K562 (cell line): ENCODE results near the gene VWA3A. TPM values are rescaled to one million over a fixed set of nuclear protein-coding genes. Genes with fewer than 3 reads are reported as not detected.

Experiments
- BRF1 ChIP-seq: IDR thresholded peaks from 3 replicates; pipeline ENCODE4 v1.6.1; 2011; ENCODE audit warnings: borderline replicate concordance, mild to moderate bottlenecking; ENCODE audit not compliant: insufficient read length; ENCODE audit errors: extremely low read depth
- CCNT2 ChIP-seq: IDR thresholded peaks from 2 replicates; pipeline ENCODE4 v1.6.1; 2011; ENCODE audit warnings: borderline replicate concordance, low read depth, mild to moderate bottlenecking, moderate library complexity, mixed read lengths, low read length; ENCODE audit not compliant: insufficient read length; ENCODE audit errors: extremely low read depth
- CHD4 ChIP-seq: fragments of 200-600 bp; sonication (generic); IDR thresholded peaks from 3 replicates; pipeline ENCODE4 v1.6.1; 2012; ENCODE audit warnings: low read depth, mild to moderate bottlenecking, mixed read lengths, low read length, inconsistent platforms; ENCODE audit not compliant: insufficient read depth, insufficient replicate concordance, poor library complexity, severe bottlenecking
- CTBP1 ChIP-seq: fragments of 450-650 bp; IDR thresholded peaks from 2 replicates; pipeline ENCODE4 v1.6.1; 2016; ENCODE audit warnings: borderline replicate concordance
- GATAD2A ChIP-seq: fragments of 450-650 bp; IDR thresholded peaks from 2 replicates; pipeline ENCODE4 v1.6.1; 2017
- HDAC1 ChIP-seq, 2 experiments: fragments of 450-650 bp; IDR thresholded peaks; 2 replicates each; pipeline ENCODE4 v1.6.1; 2016 to 2017; ENCODE audit warnings: inconsistent platforms in 1 of 2, mild to moderate bottlenecking in 1 of 2, moderate library complexity in 1 of 2
- HNRNPH1 ChIP-seq: fragments of 200-400 bp; formaldehyde crosslinking; optimal IDR thresholded peaks from 2 replicates; pipeline ENCODE3; 2017; ENCODE audit warnings: low read depth, mild to moderate bottlenecking, low read length, moderate library complexity
- LCOR ChIP-seq: sonication (generic); formaldehyde crosslinking; IDR thresholded peaks from 2 replicates; pipeline ENCODE4 v1.8.0; 2022; ENCODE audit warnings: mild to moderate bottlenecking, missing genetic modification reagents
- MAZ ChIP-seq, 2 experiments: fragments of 450-650 bp in 1 of 2; sonication (generic) in 1 of 2; formaldehyde crosslinking; IDR thresholded peaks in 1 of 2; conservative IDR thresholded peaks in 1 of 2; 2 replicates each; pipeline versions ENCODE4 v1.4.0 to v1.5.0; 2020; ENCODE audit warnings: mild to moderate bottlenecking in 1 of 2, missing genetic modification reagents in 1 of 2
- MYC ChIP-seq, 2 experiments: fragments of 250-450 bp in 1 of 2; sonication (Bioruptor Pico) in 1 of 2; IDR thresholded peaks; 2 replicates each; pipeline versions ENCODE4 v1.5.1 to v1.6.1; 2012 to 2021; ENCODE audit warnings: low read depth in 2 of 2, borderline replicate concordance in 1 of 2, improper control_type of control experiment in 1 of 2, low read length in 1 of 2, mild to moderate bottlenecking in 1 of 2, moderate library complexity in 1 of 2
- PHF20 ChIP-seq: fragments of 450-650 bp; IDR thresholded peaks from 2 replicates; pipeline ENCODE4 v1.6.1; 2018; ENCODE audit not compliant: partially characterized antibody
- RBBP5 ChIP-seq: fragments of 200-600 bp; sonication (generic); IDR thresholded peaks from 2 replicates; pipeline ENCODE4 v1.6.1; 2012; ENCODE audit warnings: borderline replicate concordance, mild to moderate bottlenecking, low read length, control low read depth, inconsistent platforms; ENCODE audit not compliant: insufficient read depth, poor library complexity, severe bottlenecking
- YY1 ChIP-seq, 3 experiments: IDR thresholded peaks; 2 replicates each; pipeline ENCODE4 v1.6.1; 2011; ENCODE audit warnings: low read length in 2 of 3, mild to moderate bottlenecking in 2 of 3, moderate library complexity in 2 of 3, borderline replicate concordance in 1 of 3, control low read depth in 1 of 3, low read depth in 1 of 3; ENCODE audit not compliant: insufficient read depth in 3 of 3, insufficient replicate concordance in 2 of 3, control insufficient read depth in 1 of 3, insufficient read length in 1 of 3; ENCODE audit errors: extremely low read depth in 1 of 3
- ZEB2 ChIP-seq: fragments of 450-650 bp; IDR thresholded peaks from 2 replicates; pipeline ENCODE4 v1.6.1; 2016
- ZNF143 ChIP-seq: sonication (generic); formaldehyde crosslinking; IDR thresholded peaks from 2 replicates; pipeline ENCODE4 v1.9.0; 2022; ENCODE audit warnings: mild to moderate bottlenecking, missing genetic modification reagents
- polyA plus RNA-seq, 8 experiments: library from polyadenylated mRNA; depleted of rRNA in 4 of 8; stranded (reverse) in 5 of 8; unstranded in 3 of 8; fragments of >200 nt; fragmentation: Nextera tagmentation in 2 of 8; fragmentation: Illumina TruSeq in 1 of 8; extraction: Ambion mirVana in 2 of 8; extraction: Trizol in 1 of 8; gene quantifications; 2 replicates each; pipeline versions ENCODE4 v1.2.1 to v1.2.3, GENCODE V29; 2011 to 2014; ENCODE audit warnings: inconsistent platforms in 1 of 8, missing spikeins in 1 of 8
- total RNA-seq, 7 experiments: library from RNA; depleted of rRNA in 6 of 7; stranded (reverse); fragments of >200 nt in 6 of 7; fragmentation: Illumina TruSeq in 2 of 7; extraction: Trizol in 2 of 7; gene quantifications; 2 replicates each; pipeline versions ENCODE4 v1.2.1 to v1.2.3, GENCODE V29; 2011 to 2021; ENCODE audit warnings: low replicate concordance in 1 of 7
- TF ChIP-seq, protein P1 (sequence below): IDR thresholded peaks from 2 replicates; pipeline ENCODE4 v1.6.1; 2011; ENCODE audit warnings: borderline replicate concordance, low read depth, mild to moderate bottlenecking, moderate library complexity, low read length; ENCODE audit not compliant: insufficient read depth, poor library complexity, severe bottlenecking
- TF ChIP-seq, protein P2 (sequence below): sonication (generic); formaldehyde crosslinking; IDR thresholded peaks from 2 replicates; pipeline ENCODE4 v1.9.0; 2022; ENCODE audit warnings: mild to moderate bottlenecking, missing genetic modification reagents
- TF ChIP-seq, protein P3 (sequence below): sonication (generic); formaldehyde crosslinking; IDR thresholded peaks from 2 replicates; pipeline ENCODE4 v1.8.0; 2022; ENCODE audit warnings: mild to moderate bottlenecking, low read depth, missing genetic modification reagents
- TF ChIP-seq, protein P4 (sequence below), 2 experiments: fragments of 450-650 bp; IDR thresholded peaks; 2 replicates each; pipeline ENCODE4 v1.6.1; 2016

VWA3A gene
- total and polyA plus RNA-seq, 9 of the 15 experiments (the other 6 are each of a cell fraction or from before 2014, with no cell fraction given): not detected

DNA sequence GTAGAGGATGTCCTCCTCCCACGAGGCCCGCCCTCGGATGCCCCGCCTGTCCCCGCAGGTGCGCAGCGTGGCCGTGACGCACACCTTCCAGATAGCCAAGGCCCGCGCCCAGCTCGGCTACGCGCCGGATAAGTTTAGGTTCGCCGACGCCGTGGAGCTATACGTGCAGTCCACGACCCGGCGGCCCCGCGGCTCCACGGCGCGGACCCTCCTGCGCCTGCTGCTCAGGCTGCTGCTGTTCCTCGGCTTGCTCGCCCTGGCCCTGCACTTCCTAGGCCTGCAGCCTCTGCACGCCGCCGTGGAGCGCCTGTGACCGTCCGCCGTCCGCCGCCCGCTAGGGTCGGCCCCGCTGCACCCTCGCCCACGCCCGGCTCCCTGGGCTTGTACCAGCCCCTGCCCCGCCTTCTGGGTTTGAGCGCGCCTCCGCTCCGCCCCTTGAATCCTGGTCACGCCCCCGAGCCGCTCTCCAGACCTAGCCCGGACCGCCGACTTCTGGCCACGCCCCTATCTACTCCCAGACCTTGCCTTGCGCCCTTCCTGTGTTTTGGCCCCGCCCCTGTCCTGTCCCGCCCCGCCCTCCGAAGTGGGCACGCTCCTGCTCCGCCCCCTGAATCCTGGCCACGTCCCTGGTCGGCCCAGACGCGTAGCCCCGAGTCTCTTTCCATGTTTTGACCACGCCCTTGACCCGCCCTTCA is 97.9 kb downstream of the VWA3A start (continued):
- TF ChIP-seq CTBP1 (peak; percentile 77; the same call in 1 of the 2 replicates), MYC (IDR thresholded peaks at IDR 0.05; ENCODE audit: low read depth, low read length) (peak; percentile 15), MYC (CRISPR knock-in tag; IDR thresholded peaks at IDR 0.05; ENCODE audit: borderline replicate concordance, low read depth) (no peak), CHD4 (peak; percentile 42), ZEB2 (0 out of 2 replicates have a peak, but pooled peaks have one; percentile 47), HNRNPH1 (no peak), MAZ (CRISPR knock-in tag; conservative IDR thresholded peaks at IDR 0.05 in 1 of 2, IDR thresholded peaks at IDR 0.05 in 1 of 2) (peak in 1 of 2 experiments; percentile 50; a peak in 3 of 4 replicates), CCNT2 (peak; percentile 67), HDAC1 (IDR thresholded peaks at IDR 0.05) (peak in 1 of 2 experiments; percentile 68; a peak in 1 of 4 replicates), ZNF143 (CRISPR knock-in tag) (no peak), YY1 (IDR thresholded peaks at IDR 0.05; ENCODE audit: borderline replicate concordance in 1 of 3, control insufficient read depth in 1 of 3, extremely low read depth in 1 of 3, insufficient read depth in 3 of 3, insufficient read length in 1 of 3, insufficient replicate concordance in 2 of 3, low read depth in 1 of 3, low read length in 2 of 3) (peak in 1 of 3 experiments; percentile 19), LCOR (CRISPR knock-in tag) (peak; percentile 16; the same call in 1 of the 2 replicates), PHF20 (peak; percentile 28), RBBP5 (peak; percentile 23), BRF1 (no peak), GATAD2A (0 out of 2 replicates have a peak, but pooled peaks have one; percentile 35)
- TF ChIP-seq, protein P1, sequence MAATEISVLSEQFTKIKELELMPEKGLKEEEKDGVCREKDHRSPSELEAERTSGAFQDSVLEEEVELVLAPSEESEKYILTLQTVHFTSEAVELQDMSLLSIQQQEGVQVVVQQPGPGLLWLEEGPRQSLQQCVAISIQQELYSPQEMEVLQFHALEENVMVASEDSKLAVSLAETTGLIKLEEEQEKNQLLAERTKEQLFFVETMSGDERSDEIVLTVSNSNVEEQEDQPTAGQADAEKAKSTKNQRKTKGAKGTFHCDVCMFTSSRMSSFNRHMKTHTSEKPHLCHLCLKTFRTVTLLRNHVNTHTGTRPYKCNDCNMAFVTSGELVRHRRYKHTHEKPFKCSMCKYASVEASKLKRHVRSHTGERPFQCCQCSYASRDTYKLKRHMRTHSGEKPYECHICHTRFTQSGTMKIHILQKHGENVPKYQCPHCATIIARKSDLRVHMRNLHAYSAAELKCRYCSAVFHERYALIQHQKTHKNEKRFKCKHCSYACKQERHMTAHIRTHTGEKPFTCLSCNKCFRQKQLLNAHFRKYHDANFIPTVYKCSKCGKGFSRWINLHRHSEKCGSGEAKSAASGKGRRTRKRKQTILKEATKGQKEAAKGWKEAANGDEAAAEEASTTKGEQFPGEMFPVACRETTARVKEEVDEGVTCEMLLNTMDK: peak; percentile 9
- TF ChIP-seq, protein P2, sequence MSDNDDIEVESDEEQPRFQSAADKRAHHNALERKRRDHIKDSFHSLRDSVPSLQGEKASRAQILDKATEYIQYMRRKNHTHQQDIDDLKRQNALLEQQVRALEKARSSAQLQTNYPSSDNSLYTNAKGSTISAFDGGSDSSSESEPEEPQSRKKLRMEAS (CRISPR knock-in tag): peak; percentile 67
- TF ChIP-seq, protein P3, sequence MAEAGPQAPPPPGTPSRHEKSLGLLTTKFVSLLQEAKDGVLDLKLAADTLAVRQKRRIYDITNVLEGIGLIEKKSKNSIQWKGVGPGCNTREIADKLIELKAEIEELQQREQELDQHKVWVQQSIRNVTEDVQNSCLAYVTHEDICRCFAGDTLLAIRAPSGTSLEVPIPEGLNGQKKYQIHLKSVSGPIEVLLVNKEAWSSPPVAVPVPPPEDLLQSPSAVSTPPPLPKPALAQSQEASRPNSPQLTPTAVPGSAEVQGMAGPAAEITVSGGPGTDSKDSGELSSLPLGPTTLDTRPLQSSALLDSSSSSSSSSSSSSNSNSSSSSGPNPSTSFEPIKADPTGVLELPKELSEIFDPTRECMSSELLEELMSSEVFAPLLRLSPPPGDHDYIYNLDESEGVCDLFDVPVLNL: 0 out of 2 replicates have a peak, but pooled peaks have one; percentile 24
- TF ChIP-seq, protein P4, sequence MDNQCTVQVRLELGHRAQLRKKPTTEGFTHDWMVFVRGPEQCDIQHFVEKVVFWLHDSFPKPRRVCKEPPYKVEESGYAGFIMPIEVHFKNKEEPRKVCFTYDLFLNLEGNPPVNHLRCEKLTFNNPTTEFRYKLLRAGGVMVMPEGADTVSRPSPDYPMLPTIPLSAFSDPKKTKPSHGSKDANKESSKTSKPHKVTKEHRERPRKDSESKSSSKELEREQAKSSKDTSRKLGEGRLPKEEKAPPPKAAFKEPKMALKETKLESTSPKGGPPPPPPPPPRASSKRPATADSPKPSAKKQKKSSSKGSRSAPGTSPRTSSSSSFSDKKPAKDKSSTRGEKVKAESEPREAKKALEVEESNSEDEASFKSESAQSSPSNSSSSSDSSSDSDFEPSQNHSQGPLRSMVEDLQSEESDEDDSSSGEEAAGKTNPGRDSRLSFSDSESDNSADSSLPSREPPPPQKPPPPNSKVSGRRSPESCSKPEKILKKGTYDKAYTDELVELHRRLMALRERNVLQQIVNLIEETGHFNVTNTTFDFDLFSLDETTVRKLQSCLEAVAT (IDR thresholded peaks at IDR 0.05): peak in 1 of 2 experiments; percentile 85; a peak in 2 of 4 replicates
